A549 (cell line): ENCODE results near the gene INTS7.

ENCODE experiments used
- RCOR1 ChIP-seq: fragments of 150-350 bp; IDR thresholded peaks from 2 replicates; pipeline ENCODE4 v1.6.1; 2014; ENCODE audit warnings: antibody characterized with exemption, low read length, low read depth
- TF ChIP-seq, protein P1 (sequence below): fragments of >200 bp; sonication (Bioruptor Twin); formaldehyde crosslinking; IDR thresholded peaks from 3 replicates; pipeline ENCODE4 v1.5.1; 2016
- TF ChIP-seq, protein P2 (sequence below): fragments of 150-350 bp; IDR thresholded peaks from 2 replicates; pipeline ENCODE4 v1.6.1; 2014; ENCODE audit warnings: low read depth, mild to moderate bottlenecking, low read length

DNA sequence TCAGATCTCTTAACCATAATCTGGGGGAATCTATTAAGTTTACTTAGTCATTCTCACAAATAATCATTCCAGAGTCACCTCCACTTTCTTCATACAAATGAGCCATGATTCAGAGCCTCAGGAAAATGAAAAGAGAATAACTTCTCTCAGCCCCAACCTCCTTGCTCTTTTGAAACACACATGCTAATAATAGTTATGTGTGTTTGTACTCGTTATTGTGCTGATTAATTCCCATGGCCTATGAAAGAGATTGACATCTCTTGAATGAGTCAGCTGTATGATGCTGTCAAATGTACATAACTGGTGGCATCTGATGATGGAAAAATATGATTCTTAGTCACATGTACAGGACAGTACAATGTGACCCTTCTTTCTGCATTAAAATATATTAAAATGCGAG, 41.7 kb upstream of the INTS7 start:
- TF ChIP-seq, protein P1, sequence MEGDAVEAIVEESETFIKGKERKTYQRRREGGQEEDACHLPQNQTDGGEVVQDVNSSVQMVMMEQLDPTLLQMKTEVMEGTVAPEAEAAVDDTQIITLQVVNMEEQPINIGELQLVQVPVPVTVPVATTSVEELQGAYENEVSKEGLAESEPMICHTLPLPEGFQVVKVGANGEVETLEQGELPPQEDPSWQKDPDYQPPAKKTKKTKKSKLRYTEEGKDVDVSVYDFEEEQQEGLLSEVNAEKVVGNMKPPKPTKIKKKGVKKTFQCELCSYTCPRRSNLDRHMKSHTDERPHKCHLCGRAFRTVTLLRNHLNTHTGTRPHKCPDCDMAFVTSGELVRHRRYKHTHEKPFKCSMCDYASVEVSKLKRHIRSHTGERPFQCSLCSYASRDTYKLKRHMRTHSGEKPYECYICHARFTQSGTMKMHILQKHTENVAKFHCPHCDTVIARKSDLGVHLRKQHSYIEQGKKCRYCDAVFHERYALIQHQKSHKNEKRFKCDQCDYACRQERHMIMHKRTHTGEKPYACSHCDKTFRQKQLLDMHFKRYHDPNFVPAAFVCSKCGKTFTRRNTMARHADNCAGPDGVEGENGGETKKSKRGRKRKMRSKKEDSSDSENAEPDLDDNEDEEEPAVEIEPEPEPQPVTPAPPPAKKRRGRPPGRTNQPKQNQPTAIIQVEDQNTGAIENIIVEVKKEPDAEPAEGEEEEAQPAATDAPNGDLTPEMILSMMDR: no peak
- TF ChIP-seq, protein P2, sequence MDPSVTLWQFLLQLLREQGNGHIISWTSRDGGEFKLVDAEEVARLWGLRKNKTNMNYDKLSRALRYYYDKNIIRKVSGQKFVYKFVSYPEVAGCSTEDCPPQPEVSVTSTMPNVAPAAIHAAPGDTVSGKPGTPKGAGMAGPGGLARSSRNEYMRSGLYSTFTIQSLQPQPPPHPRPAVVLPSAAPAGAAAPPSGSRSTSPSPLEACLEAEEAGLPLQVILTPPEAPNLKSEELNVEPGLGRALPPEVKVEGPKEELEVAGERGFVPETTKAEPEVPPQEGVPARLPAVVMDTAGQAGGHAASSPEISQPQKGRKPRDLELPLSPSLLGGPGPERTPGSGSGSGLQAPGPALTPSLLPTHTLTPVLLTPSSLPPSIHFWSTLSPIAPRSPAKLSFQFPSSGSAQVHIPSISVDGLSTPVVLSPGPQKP: no peak
- no peak for TF ChIP-seq RCOR1
